ENCODE data around the gene CD14.
"Not testable (repeated sequence)": the region's sequence is repeated elsewhere in the genome, so short reads cannot be mapped to it uniquely, and the experiment has no call there.

DNA sequence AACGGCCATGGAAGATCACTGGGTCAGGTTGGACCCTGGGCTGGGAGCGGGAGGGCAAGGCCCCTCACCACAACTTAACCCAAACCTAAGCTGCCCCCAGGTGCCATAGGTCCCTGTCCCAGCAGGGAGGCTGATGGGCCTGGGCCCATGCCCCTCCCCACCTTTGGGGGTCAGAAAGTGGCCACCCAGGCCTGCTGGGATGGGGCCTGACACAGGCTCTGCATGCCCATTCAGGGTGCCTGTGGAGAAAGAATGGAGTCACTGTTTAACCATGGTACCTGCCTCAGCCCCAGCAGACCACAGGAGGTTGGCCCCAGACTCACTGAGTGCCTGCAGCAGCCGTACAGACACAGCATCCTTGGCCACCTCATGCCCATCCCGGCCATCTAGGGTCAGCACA, 38.1 kb upstream of the CD14 start:
- TF ChIP-seq, protein P1, sequence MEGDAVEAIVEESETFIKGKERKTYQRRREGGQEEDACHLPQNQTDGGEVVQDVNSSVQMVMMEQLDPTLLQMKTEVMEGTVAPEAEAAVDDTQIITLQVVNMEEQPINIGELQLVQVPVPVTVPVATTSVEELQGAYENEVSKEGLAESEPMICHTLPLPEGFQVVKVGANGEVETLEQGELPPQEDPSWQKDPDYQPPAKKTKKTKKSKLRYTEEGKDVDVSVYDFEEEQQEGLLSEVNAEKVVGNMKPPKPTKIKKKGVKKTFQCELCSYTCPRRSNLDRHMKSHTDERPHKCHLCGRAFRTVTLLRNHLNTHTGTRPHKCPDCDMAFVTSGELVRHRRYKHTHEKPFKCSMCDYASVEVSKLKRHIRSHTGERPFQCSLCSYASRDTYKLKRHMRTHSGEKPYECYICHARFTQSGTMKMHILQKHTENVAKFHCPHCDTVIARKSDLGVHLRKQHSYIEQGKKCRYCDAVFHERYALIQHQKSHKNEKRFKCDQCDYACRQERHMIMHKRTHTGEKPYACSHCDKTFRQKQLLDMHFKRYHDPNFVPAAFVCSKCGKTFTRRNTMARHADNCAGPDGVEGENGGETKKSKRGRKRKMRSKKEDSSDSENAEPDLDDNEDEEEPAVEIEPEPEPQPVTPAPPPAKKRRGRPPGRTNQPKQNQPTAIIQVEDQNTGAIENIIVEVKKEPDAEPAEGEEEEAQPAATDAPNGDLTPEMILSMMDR (IDR thresholded peaks at IDR 0.05; ENCODE audit: insufficient read depth, low read length, poor library complexity, severe bottlenecking): not testable (repeated sequence)
- not testable (repeated sequence) for TF ChIP-seq EZH2phosphoT487 (conservative IDR thresholded peaks at IDR 0.05; ENCODE audit: low read length)
